ENCODE measurements around the gene ZNF24. TPM values are rescaled to one million over a fixed set of nuclear protein-coding genes. Genes with fewer than 3 reads are reported as not detected.
A peak's percentile ranks its signal among the peaks of the same experiment; 100 is the strongest.

ZNF24 gene
- total RNA-seq, 2 donors from 2014 or later, result 74.7 to 92.1 TPM

GRCh38 chr18:35334212-35334611, 10.0 kb downstream of the ZNF24 start:
- Histone ChIP-seq H3K9ac (ENCODE audit: extremely low read depth, low read length, poor library complexity, severe bottlenecking) (no peak overlapping the region), H3K27ac (ENCODE audit: low read depth, low read length) (no peak overlapping the region), H3K4me3 (ENCODE audit: low read length) (no peak overlapping the region), H3K27me3 (ENCODE audit: control insufficient read depth, insufficient read depth, low read length, poor library complexity, severe bottlenecking) (no peaks in the 10 kb centered on the region), H3K36me3 (ENCODE audit: control insufficient read depth, insufficient read depth, low read length) (peaks cover 77% of the 10 kb centered on the region), H3K4me1 (ENCODE audit: control insufficient read depth, insufficient read depth, low read length) (no peaks in the 10 kb centered on the region), H3K9me3 (ENCODE audit: control insufficient read depth, low read length) (no peaks in the 10 kb centered on the region)
- 80 to 95% methylated on average over 1 of the region's 1 CpG for WGBS, 2 experiments (ENCODE audit: insufficient coverage in 1 of 2, insufficient read length in 1 of 2)
- Mint-ChIP-seq H3K27me3 (ENCODE audit: insufficient read depth) (no peaks in the 10 kb centered on the region), H3K36me3 (ENCODE audit: low read depth) (peaks cover 67% of the 10 kb centered on the region), H3K27ac (no peak overlapping the region), H3K4me1 (peaks cover 8% of the 10 kb centered on the region), H3K4me3 (no peak overlapping the region), H3K9me3 (no peaks in the 10 kb centered on the region)
- no peak for TF ChIP-seq CTCF (conservative IDR thresholded peaks at IDR 0.05)
- no peak for DNase-seq

DNA sequence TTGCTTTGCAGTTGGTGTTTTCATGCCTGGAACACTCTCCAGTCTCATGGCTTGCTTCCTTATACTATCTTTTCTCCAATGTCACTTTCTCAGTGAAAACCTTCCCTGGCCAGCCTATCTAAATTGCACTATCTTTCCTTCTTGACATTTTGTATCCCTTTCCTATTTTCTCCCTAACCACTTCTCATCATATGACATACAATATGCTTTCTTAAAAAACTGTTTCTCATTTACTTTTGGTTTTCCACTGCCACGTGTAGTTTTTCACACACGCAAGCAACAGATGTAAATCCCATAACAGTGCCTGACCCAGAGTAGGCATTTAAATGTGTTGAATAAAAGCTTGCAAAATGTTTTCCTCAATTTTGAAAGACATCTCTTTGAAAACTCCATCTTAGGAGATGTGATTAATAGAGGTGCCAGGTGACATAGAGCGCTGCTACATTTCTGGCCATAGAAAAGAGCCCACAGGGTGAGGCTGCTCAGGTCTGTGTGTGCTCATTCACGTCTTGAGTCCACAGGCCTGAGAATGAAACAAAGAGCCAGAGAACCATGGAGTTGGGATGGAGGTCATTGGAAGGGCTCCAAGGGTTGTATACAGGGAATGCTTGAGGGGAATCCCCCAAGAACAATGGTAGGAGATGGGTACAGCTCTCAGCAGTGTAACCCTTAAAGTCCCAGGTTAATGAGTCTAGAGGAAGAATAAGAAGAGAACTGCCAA, 12.7 kb downstream of the ZNF24 start:
- H3K9ac ChIP-seq (ENCODE audit: extremely low read depth, low read length, poor library complexity, severe bottlenecking), result no peak overlapping the region
- H3K27ac Mint-ChIP-seq, result no peak overlapping the region
- H3K4me1 ChIP-seq (ENCODE audit: control insufficient read depth, insufficient read depth, low read length), result no peaks in the 10 kb centered on the region
- H3K9me3 Mint-ChIP-seq, result no peaks in the 10 kb centered on the region
- H3K27ac ChIP-seq (ENCODE audit: low read depth, low read length), result peak overlapping the region; percentile 18
- no peaks in the 10 kb centered on the region for H3K4me1 Mint-ChIP-seq
- 90 to 92% methylated on average over 2 to 4 of the region's 4 CpGs for WGBS, 2 experiments (ENCODE audit: insufficient coverage in 1 of 2, insufficient read length in 1 of 2)
- H3K36me3 ChIP-seq (ENCODE audit: control insufficient read depth, insufficient read depth, low read length), result peaks cover 50% of the 10 kb centered on the region
- no peak overlapping the region for H3K4me3 ChIP-seq (ENCODE audit: low read length)
- H3K9me3 ChIP-seq (ENCODE audit: control insufficient read depth, low read length), result no peaks in the 10 kb centered on the region
- no peaks in the 10 kb centered on the region for H3K27me3 Mint-ChIP-seq (ENCODE audit: insufficient read depth)
- TF ChIP-seq CTCF (conservative IDR thresholded peaks at IDR 0.05), result no peak
- DNase-seq, result no peak
- H3K4me3 Mint-ChIP-seq, result no peak overlapping the region
- no peaks in the 10 kb centered on the region for H3K27me3 ChIP-seq (ENCODE audit: control insufficient read depth, insufficient read depth, low read length, poor library complexity, severe bottlenecking)
- H3K36me3 Mint-ChIP-seq (ENCODE audit: low read depth), result peaks cover 40% of the 10 kb centered on the region

GRCh38 chr18:35328868-35329267, 15.4 kb downstream of the ZNF24 start:
- Histone ChIP-seq H3K4me3 (ENCODE audit: low read length) (no peak overlapping the region), H3K9me3 (ENCODE audit: control insufficient read depth, low read length) (no peaks in the 10 kb centered on the region), H3K4me1 (ENCODE audit: control insufficient read depth, insufficient read depth, low read length) (no peaks in the 10 kb centered on the region), H3K9ac (ENCODE audit: extremely low read depth, low read length, poor library complexity, severe bottlenecking) (no peak overlapping the region), H3K27me3 (ENCODE audit: control insufficient read depth, insufficient read depth, low read length, poor library complexity, severe bottlenecking) (no peaks in the 10 kb centered on the region), H3K27ac (ENCODE audit: low read depth, low read length) (no peak overlapping the region), H3K36me3 (ENCODE audit: control insufficient read depth, insufficient read depth, low read length) (peaks cover 24% of the 10 kb centered on the region)
- Mint-ChIP-seq H3K9me3 (no peaks in the 10 kb centered on the region), H3K27ac (no peak overlapping the region), H3K27me3 (ENCODE audit: insufficient read depth) (no peaks in the 10 kb centered on the region), H3K4me3 (no peak overlapping the region), H3K4me1 (no peaks in the 10 kb centered on the region), H3K36me3 (ENCODE audit: low read depth) (peaks cover 15% of the 10 kb centered on the region)
- no peak for TF ChIP-seq CTCF (conservative IDR thresholded peaks at IDR 0.05)
- no peak for DNase-seq
